ENCODE data around the gene FOXR1.
"Not testable (repeated sequence)": the region's sequence is repeated elsewhere in the genome, so short reads cannot be mapped to it uniquely, and the experiment has no call there.

The FOXR1 gene

GRCh38 chr11:118984337-118984736 is 12.8 kb downstream of the FOXR1 start:
- in situ Hi-C loops (cut with HindIII; ENCODE audit: low pct_ligation_motif_present, low pct_unique_long_range_greater_than_20kb, low sequenced_read_pairs); DNase-seq: not testable (repeated sequence)

GRCh38 chr11:118984825-118985224 is 13.3 kb downstream of the FOXR1 start:
- no peak for DNase-seq
- in situ Hi-C loops (cut with HindIII; ENCODE audit: low pct_ligation_motif_present, low pct_unique_long_range_greater_than_20kb, low sequenced_read_pairs): no loop called here

- in situ Hi-C loops (cut with HindIII; ENCODE audit: low pct_ligation_motif_present, low pct_unique_long_range_greater_than_20kb, low sequenced_read_pairs): no loop called here
- DNase-seq: no peak
These were observed 16.7 kb downstream of the FOXR1 start for GRCh38 chr11:118988280-118988679.

- DNase-seq; in situ Hi-C loops (cut with HindIII; ENCODE audit: low pct_ligation_motif_present, low pct_unique_long_range_greater_than_20kb, low sequenced_read_pairs): not testable (repeated sequence)
These were observed 20.0 kb downstream of the FOXR1 start for GRCh38 chr11:118991486-118992038.

- in situ Hi-C loops (cut with HindIII; ENCODE audit: low pct_ligation_motif_present, low pct_unique_long_range_greater_than_20kb, low sequenced_read_pairs): no loop called here
- no peak for DNase-seq
These were observed 25.5 kb downstream of the FOXR1 start for GRCh38 chr11:118996926-118997626.

GRCh38 chr11:118997627-118998387 is 26.2 kb downstream of the FOXR1 start, which contains the start of gene CENATAC:
Gene CENATAC, plus strand, starts transcription at chr11:118998138. Its CDS starts 60 bp downstream, at chr11:118998198.
- DNase-seq: peak; percentile 87
- in situ Hi-C loops (cut with HindIII; ENCODE audit: low pct_ligation_motif_present, low pct_unique_long_range_greater_than_20kb, low sequenced_read_pairs): no loop called here

- no peak for DNase-seq
- in situ Hi-C loops (cut with HindIII; ENCODE audit: low pct_ligation_motif_present, low pct_unique_long_range_greater_than_20kb, low sequenced_read_pairs): no loop called here
These were observed 26.8 kb downstream of the FOXR1 start for GRCh38 chr11:118998388-118998717.

GRCh38 chr11:118998822-118999221 is 27.3 kb downstream of the FOXR1 start:
- in situ Hi-C loops (cut with HindIII; ENCODE audit: low pct_ligation_motif_present, low pct_unique_long_range_greater_than_20kb, low sequenced_read_pairs): no loop called here
- peak; percentile 87 for DNase-seq

- in situ Hi-C loops (cut with HindIII; ENCODE audit: low pct_ligation_motif_present, low pct_unique_long_range_greater_than_20kb, low sequenced_read_pairs): no loop called here
- no peak for DNase-seq
These were observed 29.3 kb downstream of the FOXR1 start for GRCh38 chr11:119000906-119001305.

- in situ Hi-C loops (cut with HindIII; ENCODE audit: low pct_ligation_motif_present, low pct_unique_long_range_greater_than_20kb, low sequenced_read_pairs): no loop called here
- no peak for DNase-seq
These were observed 35.1 kb downstream of the FOXR1 start for GRCh38 chr11:119006656-119007055.

- in situ Hi-C loops (cut with HindIII; ENCODE audit: low pct_ligation_motif_present, low pct_unique_long_range_greater_than_20kb, low sequenced_read_pairs): no loop called here
- DNase-seq: no peak
These were observed 40.0 kb downstream of the FOXR1 start for GRCh38 chr11:119011476-119012053.

- in situ Hi-C loops (cut with HindIII; ENCODE audit: low pct_ligation_motif_present, low pct_unique_long_range_greater_than_20kb, low sequenced_read_pairs): no loop called here
- DNase-seq: no peak
These were observed 41.1 kb downstream of the FOXR1 start for GRCh38 chr11:119012629-119013170.

- DNase-seq: no peak
- in situ Hi-C loops (cut with HindIII; ENCODE audit: low pct_ligation_motif_present, low pct_unique_long_range_greater_than_20kb, low sequenced_read_pairs): no loop called here
These were observed 42.8 kb downstream of the FOXR1 start for GRCh38 chr11:119014209-119014924.

- no peak for DNase-seq
- in situ Hi-C loops (cut with HindIII; ENCODE audit: low pct_ligation_motif_present, low pct_unique_long_range_greater_than_20kb, low sequenced_read_pairs): no loop called here
These were observed 43.6 kb downstream of the FOXR1 start for GRCh38 chr11:119015054-119015611.

GRCh38 chr11:119016216-119017009 is 44.9 kb downstream of the FOXR1 start:
- DNase-seq: no peak
- in situ Hi-C loops (cut with HindIII; ENCODE audit: low pct_ligation_motif_present, low pct_unique_long_range_greater_than_20kb, low sequenced_read_pairs): no loop called here

GRCh38 chr11:119017377-119017776 is 45.8 kb downstream of the FOXR1 start:
- DNase-seq; in situ Hi-C loops (cut with HindIII; ENCODE audit: low pct_ligation_motif_present, low pct_unique_long_range_greater_than_20kb, low sequenced_read_pairs): not testable (repeated sequence)

- in situ Hi-C loops (cut with HindIII; ENCODE audit: low pct_ligation_motif_present, low pct_unique_long_range_greater_than_20kb, low sequenced_read_pairs): no loop called here
- DNase-seq: peak; percentile 94
These were observed 46.7 kb downstream of the FOXR1 start, which contains the start of the genes RPS25 and TRAPPC4 for GRCh38 chr11:119018074-119018938. Gene RPS25, minus strand, starts transcription at chr11:119018343. Its CDS starts 59 bp downstream, at chr11:119018284. Gene TRAPPC4, plus strand, starts transcription at chr11:119018766. Its CDS starts 30 bp downstream, at chr11:119018796.

Measured in ACHN (cell line).